ENCODE measurements around the gene ARRB1.

ARRB1 gene

GRCh38 chr11:75260396-75261170 lies 90.9 kb downstream of the ARRB1 start:
- no peak for TF ChIP-seq ZFX (IDR thresholded peaks at IDR 0.05; ENCODE audit: borderline replicate concordance)
- no peak overlapping the region for H3K27ac ChIP-seq

GRCh38 chr11:75254326-75254725 lies 97.1 kb downstream of the ARRB1 start:
- no peak for TF ChIP-seq ZFX (IDR thresholded peaks at IDR 0.05; ENCODE audit: borderline replicate concordance)
- TF ChIP-seq, protein P1, sequence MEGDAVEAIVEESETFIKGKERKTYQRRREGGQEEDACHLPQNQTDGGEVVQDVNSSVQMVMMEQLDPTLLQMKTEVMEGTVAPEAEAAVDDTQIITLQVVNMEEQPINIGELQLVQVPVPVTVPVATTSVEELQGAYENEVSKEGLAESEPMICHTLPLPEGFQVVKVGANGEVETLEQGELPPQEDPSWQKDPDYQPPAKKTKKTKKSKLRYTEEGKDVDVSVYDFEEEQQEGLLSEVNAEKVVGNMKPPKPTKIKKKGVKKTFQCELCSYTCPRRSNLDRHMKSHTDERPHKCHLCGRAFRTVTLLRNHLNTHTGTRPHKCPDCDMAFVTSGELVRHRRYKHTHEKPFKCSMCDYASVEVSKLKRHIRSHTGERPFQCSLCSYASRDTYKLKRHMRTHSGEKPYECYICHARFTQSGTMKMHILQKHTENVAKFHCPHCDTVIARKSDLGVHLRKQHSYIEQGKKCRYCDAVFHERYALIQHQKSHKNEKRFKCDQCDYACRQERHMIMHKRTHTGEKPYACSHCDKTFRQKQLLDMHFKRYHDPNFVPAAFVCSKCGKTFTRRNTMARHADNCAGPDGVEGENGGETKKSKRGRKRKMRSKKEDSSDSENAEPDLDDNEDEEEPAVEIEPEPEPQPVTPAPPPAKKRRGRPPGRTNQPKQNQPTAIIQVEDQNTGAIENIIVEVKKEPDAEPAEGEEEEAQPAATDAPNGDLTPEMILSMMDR (IDR thresholded peaks at IDR 0.05): no peak

GRCh38 chr11:75249704-75250103 lies 101.8 kb downstream of the ARRB1 start:
- H3K27ac ChIP-seq: no peak overlapping the region
- no peak for TF ChIP-seq ZFX (IDR thresholded peaks at IDR 0.05; ENCODE audit: borderline replicate concordance)
- TF ChIP-seq, protein P1 (IDR thresholded peaks at IDR 0.05): no peak

More at GRCh38 chr11:75254326-75254725, 97.1 kb downstream of the ARRB1 start:
- H3K27ac ChIP-seq: no peak overlapping the region

GRCh38 chr11:75248924-75249256 lies 102.6 kb downstream of the ARRB1 start:
- TF ChIP-seq ZFX (IDR thresholded peaks at IDR 0.05; ENCODE audit: borderline replicate concordance): no peak
- TF ChIP-seq, protein P1 (IDR thresholded peaks at IDR 0.05): peak; percentile 87
- no peak overlapping the region for H3K27ac ChIP-seq

DNA sequence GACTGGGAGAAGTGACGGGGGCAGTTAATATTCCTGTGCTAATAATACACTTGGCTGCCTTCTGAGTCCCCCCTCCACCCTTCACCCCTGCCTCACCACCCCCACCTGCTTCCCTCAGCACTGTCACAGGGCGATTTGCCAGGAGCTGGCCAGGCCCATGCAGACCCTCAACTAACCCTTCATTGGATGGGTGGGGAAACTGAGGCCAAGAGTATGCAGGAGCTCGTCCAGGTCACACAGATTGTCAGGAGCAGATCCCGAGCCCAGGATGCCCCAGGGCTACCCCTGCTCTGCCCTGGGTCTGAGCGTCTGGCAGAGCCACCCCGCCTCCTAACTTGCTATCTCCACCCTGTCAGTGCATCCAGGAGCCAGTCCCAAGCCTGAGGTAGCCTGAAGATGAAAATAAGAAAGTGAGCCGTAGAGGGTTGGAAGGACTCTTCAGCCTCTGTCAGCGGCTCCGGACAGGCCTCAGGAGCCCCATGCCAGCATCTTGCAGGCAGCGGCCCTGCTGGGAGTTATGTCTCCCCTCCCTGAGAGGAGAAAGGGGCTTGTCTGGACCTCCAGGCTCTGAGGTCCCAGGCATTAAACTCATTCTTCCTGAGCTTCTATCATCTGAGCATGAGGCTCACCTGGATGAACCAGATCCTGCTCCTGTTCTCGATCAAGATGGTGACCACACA lies 104.7 kb downstream of the ARRB1 start:
- TF ChIP-seq, protein P1 (IDR thresholded peaks at IDR 0.05): no peak
- TF ChIP-seq ZFX (IDR thresholded peaks at IDR 0.05; ENCODE audit: borderline replicate concordance): no peak
- H3K27ac ChIP-seq: no peak overlapping the region

- no peak overlapping the region for H3K27ac ChIP-seq
- TF ChIP-seq, protein P1 (IDR thresholded peaks at IDR 0.05): no peak
- TF ChIP-seq ZFX (IDR thresholded peaks at IDR 0.05; ENCODE audit: borderline replicate concordance): no peak
Measured at GRCh38 chr11:75246006-75246670, 105.3 kb downstream of the ARRB1 start.

DNA sequence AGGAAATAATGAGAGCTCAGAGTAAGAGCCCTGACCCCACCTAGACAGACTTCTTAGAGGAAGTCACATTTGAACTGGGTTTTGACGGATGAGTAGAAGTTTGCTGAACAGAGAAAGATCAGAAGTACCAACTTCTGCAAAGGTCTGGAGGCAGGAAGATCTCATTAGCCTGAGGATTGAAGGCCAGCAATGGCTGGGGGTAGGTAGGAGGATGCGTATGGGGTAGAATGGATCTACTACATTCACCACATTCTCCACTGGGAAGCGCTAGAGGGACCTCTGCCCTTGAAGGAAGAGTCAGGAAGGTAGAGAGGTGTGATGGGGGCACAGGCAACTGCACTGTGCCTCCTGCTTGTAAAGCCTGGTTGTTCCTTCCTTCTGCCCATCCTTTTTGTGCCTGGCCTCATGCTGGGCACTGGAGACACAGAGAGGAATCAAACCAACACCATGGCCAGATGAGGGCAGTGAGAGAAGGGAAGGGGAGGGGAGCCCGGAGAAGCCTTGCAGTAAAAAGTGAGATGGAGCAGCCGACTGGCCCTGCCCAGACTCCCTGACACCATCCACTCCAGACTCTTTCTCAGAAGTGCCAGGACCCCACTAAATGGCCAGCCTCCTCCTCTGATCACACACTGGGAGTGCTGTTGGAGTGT lies 106.0 kb downstream of the ARRB1 start:
- TF ChIP-seq, protein P1 (IDR thresholded peaks at IDR 0.05): peak; percentile 22; the same call in 1 of the 2 replicates
- TF ChIP-seq ZFX (IDR thresholded peaks at IDR 0.05; ENCODE audit: borderline replicate concordance): no peak
- H3K27ac ChIP-seq: no peak overlapping the region

Data from 22Rv1 (cell line).